Adrenal gland (tissue), 5 donors: ENCODE results near the gene EXOC3.

Source experiments
- POLR2A ChIP-seq, 2 donors: fragments of 450-650 bp; IDR thresholded peaks; one replicate each; pipeline ENCODE4 v1.6.1; 2017; ENCODE audit warnings: antibody characterized with exemption in 2 of 2, mild to moderate bottlenecking in 2 of 2, moderate library complexity in 1 of 2
- TF ChIP-seq, protein P1 (sequence below), 6 experiments: fragments of 450-650 bp in 4 of 6; fragments of 200-600 bp in 2 of 6; sonication (generic) in 1 of 6; IDR thresholded peaks; 1 replicate in 5 of 6; 2 replicates in 1 of 6; pipeline versions ENCODE4 v1.5.1 to v1.8.0; 2016 to 2021; ENCODE audit warnings: antibody characterized with exemption in 6 of 6, mild to moderate bottlenecking in 2 of 6, moderate library complexity in 1 of 6
- donor health status: DM: no; HTN: no; CAD: no.

DNA sequence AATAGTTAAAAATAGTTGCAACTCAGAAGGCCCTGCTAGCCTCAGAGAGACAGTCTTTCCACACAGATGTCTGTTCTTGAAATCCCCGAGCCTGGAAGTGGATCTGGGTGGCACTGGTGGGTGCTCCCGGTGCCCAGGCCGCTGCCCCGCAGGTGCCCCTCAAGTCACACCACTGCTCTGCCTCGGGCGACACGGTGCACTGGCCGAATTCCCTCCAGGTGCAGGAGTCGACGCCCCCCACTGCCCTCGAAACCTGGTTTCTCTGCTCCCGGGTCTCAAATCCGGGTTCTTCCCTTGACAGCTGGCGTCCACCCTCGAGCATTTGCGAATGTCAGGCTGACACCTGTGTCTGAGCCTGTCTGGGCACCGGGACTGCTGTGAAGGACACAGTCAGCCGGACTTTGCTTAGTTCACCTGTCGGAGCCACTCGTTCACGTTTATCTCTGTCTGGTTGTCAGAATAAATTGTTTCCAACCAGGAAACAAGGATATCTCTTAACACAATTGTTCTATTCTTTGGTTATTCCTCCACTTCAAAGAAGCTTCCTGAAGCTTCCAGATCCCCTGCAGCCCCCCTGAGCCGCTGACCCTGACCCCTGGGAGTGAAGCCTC is 54.2 kb downstream of the EXOC3 start:
- TF ChIP-seq POLR2A (IDR thresholded peaks at IDR 0.05): no peak
- TF ChIP-seq, protein P1, sequence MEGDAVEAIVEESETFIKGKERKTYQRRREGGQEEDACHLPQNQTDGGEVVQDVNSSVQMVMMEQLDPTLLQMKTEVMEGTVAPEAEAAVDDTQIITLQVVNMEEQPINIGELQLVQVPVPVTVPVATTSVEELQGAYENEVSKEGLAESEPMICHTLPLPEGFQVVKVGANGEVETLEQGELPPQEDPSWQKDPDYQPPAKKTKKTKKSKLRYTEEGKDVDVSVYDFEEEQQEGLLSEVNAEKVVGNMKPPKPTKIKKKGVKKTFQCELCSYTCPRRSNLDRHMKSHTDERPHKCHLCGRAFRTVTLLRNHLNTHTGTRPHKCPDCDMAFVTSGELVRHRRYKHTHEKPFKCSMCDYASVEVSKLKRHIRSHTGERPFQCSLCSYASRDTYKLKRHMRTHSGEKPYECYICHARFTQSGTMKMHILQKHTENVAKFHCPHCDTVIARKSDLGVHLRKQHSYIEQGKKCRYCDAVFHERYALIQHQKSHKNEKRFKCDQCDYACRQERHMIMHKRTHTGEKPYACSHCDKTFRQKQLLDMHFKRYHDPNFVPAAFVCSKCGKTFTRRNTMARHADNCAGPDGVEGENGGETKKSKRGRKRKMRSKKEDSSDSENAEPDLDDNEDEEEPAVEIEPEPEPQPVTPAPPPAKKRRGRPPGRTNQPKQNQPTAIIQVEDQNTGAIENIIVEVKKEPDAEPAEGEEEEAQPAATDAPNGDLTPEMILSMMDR (IDR thresholded peaks at IDR 0.05): no peak
